ENCODE measurements around the gene PDE4D.
A peak's percentile ranks its signal among the peaks of the same experiment; 100 is the strongest.

PDE4D gene

DNA sequence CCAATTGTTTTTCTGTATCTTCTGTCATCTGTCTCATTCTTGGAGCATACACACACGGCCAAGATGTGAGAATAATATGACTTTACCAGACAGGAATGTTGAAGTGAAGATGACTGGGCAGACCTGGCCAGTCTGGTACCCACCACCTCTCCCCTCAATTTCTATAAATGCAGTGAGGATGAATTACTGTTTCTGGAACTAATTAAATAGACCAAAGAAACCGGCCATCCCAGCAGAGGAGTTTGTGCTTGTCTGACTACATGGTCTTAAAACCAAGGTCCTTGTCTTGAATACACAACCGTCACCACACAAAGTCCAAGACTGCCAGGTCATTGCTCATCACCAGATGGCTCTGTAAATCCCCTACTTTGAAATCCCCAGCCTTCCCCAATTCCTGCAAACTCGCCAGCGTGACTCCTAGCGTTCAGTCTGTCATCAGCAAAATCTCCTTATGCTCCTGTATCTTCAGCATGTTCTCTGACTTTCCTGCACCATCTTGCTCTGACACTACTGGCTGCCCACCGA, 147.2 kb downstream of the PDE4D start:
- no peak for DNase-seq (ENCODE audit: low read depth in 2 of 3, low spot score in 1 of 3)

DNA sequence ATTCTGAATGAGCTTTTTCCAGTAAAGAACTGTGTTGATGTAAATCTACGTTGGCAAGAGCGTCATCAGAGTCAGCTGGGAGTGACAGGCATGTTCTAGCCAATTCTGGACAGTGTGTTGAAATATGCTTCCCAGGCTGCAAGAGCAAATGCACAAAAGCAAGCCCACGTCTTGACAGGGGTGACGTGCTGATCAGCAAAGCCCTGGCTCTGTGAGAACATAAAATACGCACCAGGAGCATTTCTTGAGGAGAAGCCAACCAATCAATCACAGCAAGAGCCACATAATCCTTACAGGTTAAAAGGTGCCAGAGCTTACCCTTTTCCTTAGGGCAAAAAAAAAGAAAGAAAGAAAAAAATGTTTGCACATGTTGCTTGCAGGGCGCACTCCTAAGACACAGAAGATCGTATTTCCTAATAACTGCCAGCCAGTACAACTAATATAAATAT, 148.1 kb downstream of the PDE4D start:
- no peak for DNase-seq (ENCODE audit: low read depth in 2 of 3, low spot score in 1 of 3)

DNA sequence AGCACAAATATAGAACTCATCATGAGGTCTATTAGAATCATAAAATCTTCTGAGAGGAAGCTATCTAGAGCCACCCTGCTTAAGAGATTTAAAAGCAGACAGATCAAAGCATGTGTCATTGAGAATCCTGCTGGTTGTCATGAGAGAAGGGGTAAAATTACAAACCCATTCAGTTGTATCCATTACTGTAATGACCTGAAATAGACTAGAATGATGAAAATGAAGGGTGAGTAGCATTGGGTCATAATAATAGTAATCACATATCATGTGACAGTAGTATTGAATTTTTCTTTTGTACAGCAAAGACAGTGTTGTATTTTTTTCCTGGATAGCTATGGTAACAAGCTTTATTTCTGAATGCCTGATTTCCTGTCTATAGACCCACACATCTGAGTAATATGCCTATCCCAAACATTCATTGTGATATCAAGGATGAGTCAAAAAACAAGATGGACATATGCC, 149.0 kb downstream of the PDE4D start:
- DNase-seq (ENCODE audit: low read depth in 2 of 3, low spot score in 1 of 3) = no peak

DNA sequence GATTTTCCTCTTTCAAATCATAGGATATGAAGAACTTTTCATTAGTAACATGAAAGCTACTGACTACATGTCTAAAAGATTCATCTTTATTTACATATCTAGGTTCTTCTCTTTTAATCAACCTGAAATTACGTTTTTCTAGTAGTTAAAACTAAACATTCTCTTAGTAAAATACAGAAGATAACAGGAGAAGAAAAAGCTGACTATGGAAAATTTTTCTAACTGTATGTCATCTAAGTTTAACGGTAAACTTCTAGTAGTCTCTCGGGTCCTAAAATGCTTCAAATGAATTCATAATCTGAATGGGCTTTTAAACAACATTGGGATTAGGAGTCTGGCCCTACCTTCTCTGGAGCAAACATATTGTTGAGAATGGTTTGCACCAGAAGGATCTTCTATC, 151.9 kb downstream of the PDE4D start:
- DNase-seq (ENCODE audit: low read depth in 2 of 3, low spot score in 1 of 3) = no peak

DNA sequence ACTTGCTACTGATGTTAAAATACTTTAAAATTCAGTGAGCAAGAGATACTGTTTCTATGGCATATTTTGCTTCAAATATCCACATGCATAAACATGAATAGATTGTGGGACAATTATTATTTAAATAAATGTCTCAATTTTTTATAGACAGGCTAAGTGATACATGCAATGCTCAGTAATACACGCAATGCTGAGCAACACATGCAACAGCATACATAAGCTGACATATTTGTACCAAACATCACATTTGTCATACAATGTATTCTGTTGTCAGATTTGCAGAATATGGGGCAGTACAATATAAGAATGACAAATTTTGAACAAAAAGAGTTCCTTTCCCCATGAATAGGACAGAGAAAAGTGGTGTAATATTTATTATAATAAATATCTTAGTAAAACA, 155.5 kb downstream of the PDE4D start:
- DNase-seq (ENCODE audit: low read depth in 2 of 3, low spot score in 1 of 3) = no peak

DNA sequence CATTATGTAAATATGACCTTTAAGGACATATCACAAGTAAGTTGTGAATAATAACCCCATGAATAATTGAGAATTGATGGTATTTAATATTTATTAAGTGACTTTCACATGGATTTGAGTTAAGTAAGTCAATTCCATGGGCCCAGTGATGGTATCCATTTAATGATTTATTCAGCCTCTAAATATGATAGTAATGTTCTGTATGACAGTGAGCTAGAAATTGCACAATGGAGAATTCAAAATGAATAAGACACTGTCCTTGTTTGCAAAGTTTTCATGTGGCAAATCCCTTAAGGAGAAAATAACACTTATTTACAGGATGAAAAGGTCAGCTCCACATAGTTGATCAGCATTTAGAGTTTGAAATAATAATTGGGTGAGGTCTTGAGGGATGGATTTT, 160.7 kb downstream of the PDE4D start:
- no peak for DNase-seq (ENCODE audit: low read depth in 2 of 3, low spot score in 1 of 3)

DNA sequence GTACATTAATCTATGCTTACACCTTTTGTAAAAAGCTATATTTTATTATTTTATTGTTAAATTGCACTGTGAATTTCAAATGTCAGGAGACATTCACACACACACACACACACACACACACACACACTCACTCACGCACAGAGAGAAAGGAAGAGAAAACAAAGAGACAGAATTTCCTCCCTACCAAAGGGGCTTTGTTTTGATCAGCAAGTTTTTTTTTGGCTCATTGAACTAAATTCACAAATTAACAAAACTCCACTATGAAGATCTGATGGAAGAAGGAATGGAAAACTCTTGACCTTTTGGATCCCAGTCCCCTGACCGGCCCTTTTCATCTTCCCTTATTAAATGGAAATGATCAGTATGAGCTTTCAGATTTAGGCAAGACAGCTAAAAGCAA, 161.2 kb downstream of the PDE4D start:
- DNase-seq (ENCODE audit: low read depth in 2 of 3, low spot score in 1 of 3) = no peak

DNA sequence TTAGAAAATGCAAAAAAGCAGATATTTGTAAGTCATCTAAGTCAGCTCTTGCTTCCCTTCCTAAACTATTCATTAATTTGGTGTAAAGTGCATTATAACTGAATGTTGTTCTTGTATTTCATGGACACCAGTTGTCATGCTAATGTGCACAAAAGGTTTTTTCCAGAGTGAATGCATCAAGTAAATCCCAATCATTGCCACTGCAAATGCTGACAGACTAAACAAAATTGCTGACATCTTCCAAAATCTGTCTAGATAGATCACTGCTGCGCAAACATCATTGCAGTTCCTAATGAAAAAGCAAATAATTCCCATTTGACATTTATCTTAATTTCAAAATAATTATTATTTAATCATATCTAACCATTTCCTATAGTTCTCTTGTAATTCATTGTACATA, 161.7 kb downstream of the PDE4D start:
- no peak for DNase-seq (ENCODE audit: low read depth in 2 of 3, low spot score in 1 of 3)

DNA sequence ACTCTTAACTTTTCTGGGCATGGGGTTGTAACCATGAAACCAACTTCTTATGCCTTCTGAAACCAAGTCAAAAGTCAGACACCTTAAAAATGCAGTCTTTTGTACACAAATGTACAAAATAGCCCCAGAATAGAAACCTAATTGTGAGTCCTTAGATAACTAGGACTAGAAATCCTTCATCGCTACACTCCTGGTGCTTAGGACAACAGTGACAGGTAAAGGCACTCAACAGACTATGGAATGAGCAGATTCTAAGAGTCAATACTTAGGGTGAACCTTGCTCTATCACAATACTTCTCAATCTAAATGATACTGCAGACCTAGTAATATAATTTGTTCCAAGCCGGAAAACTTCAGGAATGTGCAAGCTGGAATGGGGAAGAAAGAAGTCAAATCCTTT, 163.7 kb downstream of the PDE4D start:
- DNase-seq (ENCODE audit: low read depth in 2 of 3, low spot score in 1 of 3) = no peak

DNA sequence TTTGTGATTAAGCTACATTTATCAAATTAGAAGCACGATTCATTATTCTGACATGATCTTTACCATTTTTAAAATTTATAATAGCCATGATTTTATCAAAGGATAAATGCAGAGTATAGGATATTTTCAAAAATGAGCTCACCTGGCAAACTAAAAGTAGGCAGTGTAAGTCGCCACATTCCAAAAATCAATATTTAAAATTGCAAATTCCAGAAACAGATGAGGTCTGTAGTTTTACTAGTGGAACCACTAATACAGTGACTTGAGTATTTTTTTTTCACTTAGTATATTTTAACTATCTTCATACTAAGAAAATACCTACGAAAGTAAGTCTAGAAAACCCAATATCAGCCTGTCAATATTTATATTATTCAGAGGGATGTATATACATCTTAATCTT, 164.2 kb downstream of the PDE4D start:
- no peak for DNase-seq (ENCODE audit: low read depth in 2 of 3, low spot score in 1 of 3)

DNA sequence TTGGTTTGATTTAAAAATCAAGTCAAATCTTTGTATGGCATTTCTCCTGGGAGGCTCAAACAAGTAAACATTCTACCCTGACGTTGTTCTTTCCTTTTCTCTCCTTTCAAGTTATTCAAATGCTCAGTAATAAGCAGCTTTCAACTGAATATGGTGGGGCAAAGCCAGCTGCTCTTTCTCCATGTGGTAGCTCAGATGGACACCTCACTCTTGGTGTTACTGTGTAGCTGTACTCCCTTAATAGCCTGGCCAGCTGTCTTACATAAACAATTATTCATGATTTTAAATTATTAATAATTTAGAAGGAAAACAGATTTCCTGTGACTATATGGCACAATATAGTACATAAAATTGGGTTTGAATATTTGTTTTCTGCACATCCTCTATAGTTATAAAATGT, 165.2 kb downstream of the PDE4D start:
- no peak for DNase-seq (ENCODE audit: low read depth in 2 of 3, low spot score in 1 of 3)

DNA sequence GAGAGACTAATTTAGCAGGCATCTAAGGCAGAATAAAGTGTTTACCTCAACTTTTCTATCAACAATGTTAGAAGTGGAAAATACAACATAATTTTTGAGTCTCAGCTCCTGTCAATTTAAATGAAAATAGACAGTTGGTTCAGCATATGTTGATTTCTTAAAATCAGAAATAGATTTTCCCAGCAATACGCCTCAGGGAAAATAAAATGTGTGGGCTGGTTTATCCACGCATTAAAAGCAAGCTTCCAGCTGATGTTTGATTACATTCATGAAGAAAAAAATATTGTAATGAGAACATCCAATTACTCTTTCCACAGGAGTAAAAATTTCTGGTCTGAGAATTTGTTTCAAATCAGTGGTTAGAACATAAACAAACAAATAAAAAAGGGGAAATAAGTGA, 166.3 kb downstream of the PDE4D start:
- no peak for DNase-seq (ENCODE audit: low read depth in 2 of 3, low spot score in 1 of 3)

DNA sequence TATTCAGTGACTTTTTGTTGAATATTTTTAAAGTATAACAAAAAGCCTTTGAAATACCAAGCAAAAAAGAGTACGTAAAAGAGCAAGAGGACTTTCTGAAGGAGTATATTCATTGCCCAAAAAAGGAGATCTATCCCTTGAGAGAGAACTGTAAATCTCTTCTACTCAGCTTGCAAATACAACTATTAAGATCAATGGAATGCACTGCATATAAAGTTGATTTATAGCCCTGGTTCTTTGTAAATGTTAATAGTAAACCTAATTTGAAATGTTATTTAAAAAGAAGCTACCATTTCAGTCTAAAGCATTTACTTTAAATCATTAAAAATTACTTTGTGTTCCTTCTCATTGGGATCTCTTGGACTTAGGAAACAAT, 168.1 kb downstream of the PDE4D start:
- DNase-seq (ENCODE audit: low read depth in 2 of 3, low spot score in 1 of 3) = no peak

DNA sequence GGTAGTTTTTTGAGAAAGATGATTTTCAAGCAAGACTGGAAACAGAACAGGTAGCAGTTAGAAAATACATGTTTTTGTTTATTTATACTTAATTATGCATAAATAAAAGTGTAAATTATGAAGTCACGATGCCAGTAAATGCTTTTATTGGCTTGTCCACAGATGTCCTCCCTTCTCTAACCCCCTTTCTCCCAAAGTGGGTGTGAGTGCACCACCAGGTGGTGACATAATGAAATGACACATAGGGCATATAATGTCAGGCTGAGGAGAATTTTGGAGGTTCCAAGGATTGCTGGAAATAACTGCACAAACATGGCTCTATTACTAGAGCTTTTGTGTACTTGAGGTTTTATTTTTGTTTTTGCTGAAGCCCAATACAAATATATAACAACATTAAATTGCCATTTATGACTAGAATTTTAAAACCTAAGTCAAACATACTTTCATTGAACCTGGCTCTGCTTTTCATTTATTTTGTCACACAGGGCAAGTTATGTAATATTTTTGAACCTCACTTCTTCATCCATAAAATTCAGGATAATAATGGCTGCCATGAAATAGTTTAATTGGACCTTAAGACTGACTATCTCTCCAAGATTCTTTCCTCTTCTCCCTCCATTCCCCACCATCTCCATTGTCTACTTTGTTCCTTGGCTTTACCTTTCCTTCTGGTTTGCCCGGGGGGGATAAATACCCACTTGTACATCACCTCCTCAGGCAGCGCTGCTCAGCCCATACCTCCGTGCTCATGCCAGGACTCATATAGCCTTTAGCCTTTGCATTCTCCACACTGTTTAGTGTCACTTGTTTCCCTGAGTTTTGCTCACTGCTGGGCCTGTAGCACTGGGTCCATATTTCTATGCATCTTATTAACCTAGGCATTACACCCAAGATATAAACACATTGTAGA, 168.8 kb downstream of the PDE4D start:
- peak in 2 of 3 donors; percentile 8 to 9 for DNase-seq (ENCODE audit: low read depth in 2 of 3, low spot score in 1 of 3)

DNA sequence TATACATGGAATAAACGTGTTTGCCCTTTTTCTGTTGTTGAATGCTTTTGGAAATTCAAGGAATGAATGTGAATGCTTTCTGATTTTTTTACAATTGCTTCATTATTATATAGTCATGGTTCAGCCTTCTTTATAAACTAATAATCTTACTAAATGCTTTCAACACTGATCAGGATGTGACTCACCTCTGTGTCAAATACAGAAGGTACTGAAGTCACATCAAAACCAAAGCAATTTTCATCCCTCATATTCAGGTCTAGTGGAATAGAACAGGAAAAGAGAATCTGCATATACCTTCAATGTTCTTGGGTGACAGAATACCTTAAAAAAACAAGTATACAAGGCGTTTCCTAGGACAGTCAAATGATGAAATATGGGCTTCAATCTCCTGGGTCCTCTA, 170.7 kb downstream of the PDE4D start:
- DNase-seq (ENCODE audit: low read depth in 2 of 3, low spot score in 1 of 3) = no peak

DNA sequence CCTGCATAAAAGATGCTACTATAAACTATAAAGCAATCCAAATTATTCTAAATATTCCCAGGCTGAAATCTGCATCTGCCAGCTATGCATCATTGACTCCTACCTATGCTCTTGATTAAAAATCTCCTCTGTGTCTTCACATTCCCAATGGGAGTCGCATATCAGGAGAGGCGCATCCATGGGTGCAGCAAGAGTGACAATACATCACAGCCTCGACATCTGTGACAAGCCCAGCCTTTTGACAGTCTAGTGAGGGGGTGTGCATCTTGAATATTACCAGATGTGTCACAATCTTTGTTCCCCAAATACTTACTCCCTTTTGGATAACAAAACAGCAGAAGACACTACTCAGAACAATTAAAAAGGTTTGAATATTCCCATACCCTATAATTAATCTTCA, 171.8 kb downstream of the PDE4D start:
- DNase-seq (ENCODE audit: low read depth in 2 of 3, low spot score in 1 of 3) = no peak

DNA sequence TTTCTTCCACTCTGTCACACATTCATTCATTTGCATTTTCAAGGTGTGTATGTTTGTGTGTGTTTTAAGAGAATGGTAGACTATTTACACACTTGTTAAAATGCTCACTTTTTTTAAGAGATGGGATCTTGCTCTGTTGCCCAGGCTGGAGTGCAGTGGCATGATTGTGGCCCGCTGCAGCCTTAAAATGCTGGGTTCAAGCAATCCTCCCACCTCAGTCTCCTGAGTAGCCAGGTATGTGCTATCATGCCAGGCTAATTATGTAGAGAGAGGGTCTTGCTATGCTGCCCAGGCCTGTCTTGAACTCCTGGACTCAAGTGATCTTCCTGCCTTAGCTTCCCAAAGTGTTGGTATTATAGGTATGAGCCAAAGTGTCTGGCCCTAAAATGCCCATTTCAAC, 173.5 kb downstream of the PDE4D start:
- DNase-seq (ENCODE audit: low read depth in 2 of 3, low spot score in 1 of 3) = no peak

DNA sequence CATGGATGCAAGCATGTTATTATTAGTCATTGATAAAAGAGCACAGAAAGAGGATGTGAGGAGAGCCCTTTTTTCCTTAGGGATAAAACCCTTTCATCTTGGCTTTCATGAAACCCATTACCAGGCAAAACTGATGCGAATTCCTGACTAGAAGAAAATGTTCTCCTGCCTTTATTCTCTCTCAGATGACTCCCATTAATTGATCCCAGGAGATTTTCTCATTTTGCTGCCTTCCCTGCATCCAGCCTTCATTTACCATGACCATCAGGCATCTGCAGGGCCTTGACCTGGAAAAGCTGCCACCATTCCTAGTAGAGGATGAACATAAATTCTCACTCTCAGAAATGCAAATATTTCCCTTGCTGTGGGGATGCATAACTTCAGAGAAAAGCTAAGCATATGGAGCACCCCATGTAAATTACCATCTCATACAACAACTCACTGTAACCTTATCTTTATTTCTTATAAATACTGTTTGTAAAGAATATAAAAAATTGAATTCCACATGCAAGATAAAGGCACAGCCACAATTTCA, 176.5 kb downstream of the PDE4D start:
- no peak for DNase-seq (ENCODE audit: low read depth in 2 of 3, low spot score in 1 of 3)

DNA sequence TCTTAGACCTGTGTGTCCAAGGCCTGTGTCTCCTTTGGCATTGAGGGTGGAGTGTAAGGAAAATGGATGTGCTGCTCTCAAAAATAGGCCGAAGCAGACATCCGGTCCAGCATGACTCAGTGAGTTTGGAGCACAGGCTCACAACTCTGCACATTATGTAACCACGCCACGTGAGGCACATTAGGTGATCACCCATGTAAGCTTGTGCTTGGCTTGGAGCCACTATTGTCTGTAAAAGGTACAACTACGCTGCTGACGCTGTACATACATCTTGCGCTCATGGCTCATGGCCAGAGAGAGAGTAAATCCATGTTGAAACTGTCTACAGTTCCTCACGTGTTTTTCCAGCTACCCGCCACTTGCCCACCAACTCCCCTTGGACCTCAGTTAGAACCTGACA, 177.5 kb downstream of the PDE4D start:
- DNase-seq (ENCODE audit: low read depth in 2 of 3, low spot score in 1 of 3) = no peak

DNA sequence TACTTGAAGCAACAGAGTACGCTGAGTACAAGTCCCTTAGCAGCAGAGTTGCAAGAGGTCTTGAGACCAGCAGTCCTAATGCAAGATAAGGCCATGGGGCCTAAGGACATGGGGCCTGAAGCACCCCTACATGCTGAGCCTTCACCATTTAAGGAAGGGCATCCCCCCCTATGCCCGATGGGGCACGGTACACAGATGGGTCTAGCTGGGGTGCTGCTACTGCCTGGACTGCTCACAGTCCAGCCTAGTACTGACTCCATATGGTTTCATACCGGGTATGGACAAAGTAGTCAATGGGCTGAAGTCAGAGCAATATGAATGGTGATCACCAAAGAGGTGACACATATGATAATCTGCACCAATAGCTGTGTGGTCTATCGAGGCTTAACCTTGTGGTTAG, 178.3 kb downstream of the PDE4D start:
- DNase-seq (ENCODE audit: low read depth in 2 of 3, low spot score in 1 of 3) = no peak

DNA sequence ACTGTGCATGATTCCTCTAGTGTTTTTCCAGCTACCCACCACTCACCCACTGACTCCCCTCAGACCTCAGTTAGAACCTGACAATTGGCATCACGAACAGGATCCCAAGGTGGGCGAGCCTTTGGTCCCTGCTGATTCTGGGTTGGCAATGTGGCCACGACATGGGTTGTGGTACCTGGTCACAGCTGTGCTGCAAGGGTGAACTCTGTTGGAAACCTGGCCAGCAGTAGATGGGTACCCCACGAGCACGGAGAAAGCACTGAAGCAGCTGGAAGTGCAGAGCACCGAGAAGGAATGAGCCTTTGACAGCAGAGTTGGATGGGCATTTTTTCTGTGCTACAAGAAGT, 180.1 kb downstream of the PDE4D start:
- no peak for DNase-seq (ENCODE audit: low read depth in 2 of 3, low spot score in 1 of 3)

DNA sequence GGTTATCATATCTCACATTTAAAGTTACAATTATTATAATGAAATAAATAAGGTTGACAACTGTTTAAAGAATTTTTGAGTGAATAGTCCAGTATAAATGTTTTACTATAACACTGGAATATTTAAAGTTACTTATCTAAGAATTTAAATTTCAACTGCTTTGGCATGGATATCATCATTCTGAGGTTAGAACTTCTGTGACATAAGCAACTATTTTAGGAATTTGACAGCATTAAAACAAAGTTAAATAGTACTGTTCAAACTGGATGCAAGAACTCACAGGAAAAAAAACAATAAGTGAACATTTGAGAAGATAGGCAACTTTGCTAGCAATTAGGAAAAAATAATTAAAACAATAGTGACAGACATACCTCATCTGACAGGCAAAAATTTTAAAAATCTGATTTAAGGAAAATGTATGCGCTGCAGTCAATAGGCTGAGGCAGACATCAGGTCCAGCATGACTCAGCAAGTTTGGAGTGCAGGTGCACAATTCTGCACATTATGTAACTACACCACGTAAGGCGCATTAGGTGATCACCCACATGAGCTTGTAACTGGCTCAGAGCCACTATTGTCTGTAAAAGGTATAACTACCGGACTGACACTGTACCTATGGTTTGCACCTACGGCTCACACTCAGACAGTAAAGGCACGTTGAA, 180.6 kb downstream of the PDE4D start:
- no peak for DNase-seq (ENCODE audit: low read depth in 2 of 3, low spot score in 1 of 3)

All from stimulated activated CD4-positive, alpha-beta T cell treated with anti-CD3 and anti-CD28 coated beads, Interleukin-12 subunit alpha, Interleukin-12 subunit beta, amount 100 ng/mL, for 48 hours (primary cell).